RWPE2 (cell line): Measurements from ENCODE around the gene GCK.

ENCODE experiments used
- ATAC-seq: fragments of 200-7000 bp; cut with Tn5 transposase; 3 replicates; pipeline ENCODE4 v1.9.1; 2021; ENCODE audit warnings: low read depth
- DNase-seq: peaks from one replicate; pipeline ENCODE4 v3.0.0-alpha.2; 2020; ENCODE audit warnings: low spot score
- H3K27ac ChIP-seq: fragments of 450-650 bp; 2 replicates; pipeline ENCODE4 v1.5.1; 2017; ENCODE audit warnings: mild to moderate bottlenecking; ENCODE audit not compliant: poor library complexity, severe bottlenecking
- H3K27me3 ChIP-seq: fragments of 250-450 bp; sonication (Bioruptor Pico); 2 replicates; pipeline ENCODE4 v1.5.1; 2021; ENCODE audit warnings: mild to moderate bottlenecking, moderate library complexity; ENCODE audit not compliant: insufficient read depth, poor library complexity, severe bottlenecking
- H3K36me3 ChIP-seq: fragments of 250-450 bp; sonication (Bioruptor Pico); 2 replicates; pipeline ENCODE4 v1.5.1; 2020; ENCODE audit warnings: low read depth, mild to moderate bottlenecking, moderate library complexity
- H3K4me1 ChIP-seq: fragments of 250-450 bp; sonication (Bioruptor Pico); 2 replicates; pipeline ENCODE4 v1.5.1; 2021; ENCODE audit warnings: mild to moderate bottlenecking, moderate library complexity; ENCODE audit not compliant: insufficient read depth, poor library complexity, severe bottlenecking
- H3K4me3 ChIP-seq: fragments of 250-450 bp; sonication (Bioruptor Pico); 2 replicates; pipeline ENCODE4 v1.5.1; 2021; ENCODE audit warnings: mild to moderate bottlenecking, moderate library complexity; ENCODE audit not compliant: severe bottlenecking
- H3K9me3 ChIP-seq: fragments of 250-450 bp; sonication (Bioruptor Pico); 2 replicates; pipeline ENCODE4 v1.5.1; 2021; ENCODE audit warnings: mild to moderate bottlenecking, moderate library complexity; ENCODE audit not compliant: severe bottlenecking
- TF ChIP-seq, protein P1 (sequence below): fragments of 450-650 bp; IDR thresholded peaks from one replicate; pipeline ENCODE4 v1.5.1; 2017; ENCODE audit warnings: mild to moderate bottlenecking, moderate library complexity; ENCODE audit not compliant: poor library complexity, severe bottlenecking

The GCK gene

DNA sequence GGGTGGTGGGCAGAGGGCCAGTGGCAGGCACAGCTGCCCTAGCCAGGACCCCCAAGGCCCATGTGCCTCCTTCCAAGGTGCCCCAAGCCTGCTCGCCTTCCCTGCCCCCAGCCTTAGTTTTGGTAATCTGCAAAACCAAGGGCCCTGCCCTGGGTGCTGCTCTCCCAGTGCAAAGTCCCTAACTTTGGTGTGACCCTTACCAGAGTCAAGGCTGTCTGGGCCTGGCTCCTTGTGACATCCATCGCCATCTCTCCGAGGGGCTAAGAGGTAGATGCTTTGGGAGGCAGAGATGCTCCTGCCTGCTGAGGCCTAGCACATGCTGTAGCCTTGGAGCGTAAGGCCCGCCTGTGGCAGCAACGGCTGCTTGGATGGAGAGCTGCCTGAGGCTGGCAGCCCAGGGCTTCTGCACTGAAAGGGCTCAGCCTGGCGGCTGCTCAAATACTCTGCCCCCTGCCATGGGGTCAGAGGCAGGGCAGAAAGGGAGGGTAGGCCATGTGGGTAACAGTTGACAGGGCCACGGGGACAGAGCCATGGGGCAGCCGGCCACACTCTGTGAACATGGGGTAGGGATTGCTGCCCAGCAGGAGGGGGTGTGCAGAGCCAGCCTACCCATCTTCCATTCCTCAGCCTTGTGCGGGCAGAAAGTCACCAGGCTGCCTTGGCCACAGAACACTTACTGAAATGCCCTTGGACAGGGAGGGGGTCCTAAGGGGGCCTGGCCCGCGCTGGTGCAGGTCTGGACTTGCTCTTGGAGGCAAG, 30.2 kb downstream of the GCK start:
- H3K4me3 ChIP-seq: no peak overlapping the region
- ATAC-seq: no peak
- H3K36me3 ChIP-seq: no peaks in the 10 kb centered on the region
- DNase-seq: no peak
- no peak overlapping the region for H3K27ac ChIP-seq
- no peaks in the 10 kb centered on the region for H3K27me3 ChIP-seq
- H3K9me3 ChIP-seq: no peaks in the 10 kb centered on the region
- H3K4me1 ChIP-seq: peaks cover 2% of the 10 kb centered on the region
- TF ChIP-seq, protein P1, sequence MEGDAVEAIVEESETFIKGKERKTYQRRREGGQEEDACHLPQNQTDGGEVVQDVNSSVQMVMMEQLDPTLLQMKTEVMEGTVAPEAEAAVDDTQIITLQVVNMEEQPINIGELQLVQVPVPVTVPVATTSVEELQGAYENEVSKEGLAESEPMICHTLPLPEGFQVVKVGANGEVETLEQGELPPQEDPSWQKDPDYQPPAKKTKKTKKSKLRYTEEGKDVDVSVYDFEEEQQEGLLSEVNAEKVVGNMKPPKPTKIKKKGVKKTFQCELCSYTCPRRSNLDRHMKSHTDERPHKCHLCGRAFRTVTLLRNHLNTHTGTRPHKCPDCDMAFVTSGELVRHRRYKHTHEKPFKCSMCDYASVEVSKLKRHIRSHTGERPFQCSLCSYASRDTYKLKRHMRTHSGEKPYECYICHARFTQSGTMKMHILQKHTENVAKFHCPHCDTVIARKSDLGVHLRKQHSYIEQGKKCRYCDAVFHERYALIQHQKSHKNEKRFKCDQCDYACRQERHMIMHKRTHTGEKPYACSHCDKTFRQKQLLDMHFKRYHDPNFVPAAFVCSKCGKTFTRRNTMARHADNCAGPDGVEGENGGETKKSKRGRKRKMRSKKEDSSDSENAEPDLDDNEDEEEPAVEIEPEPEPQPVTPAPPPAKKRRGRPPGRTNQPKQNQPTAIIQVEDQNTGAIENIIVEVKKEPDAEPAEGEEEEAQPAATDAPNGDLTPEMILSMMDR: no peak

DNA sequence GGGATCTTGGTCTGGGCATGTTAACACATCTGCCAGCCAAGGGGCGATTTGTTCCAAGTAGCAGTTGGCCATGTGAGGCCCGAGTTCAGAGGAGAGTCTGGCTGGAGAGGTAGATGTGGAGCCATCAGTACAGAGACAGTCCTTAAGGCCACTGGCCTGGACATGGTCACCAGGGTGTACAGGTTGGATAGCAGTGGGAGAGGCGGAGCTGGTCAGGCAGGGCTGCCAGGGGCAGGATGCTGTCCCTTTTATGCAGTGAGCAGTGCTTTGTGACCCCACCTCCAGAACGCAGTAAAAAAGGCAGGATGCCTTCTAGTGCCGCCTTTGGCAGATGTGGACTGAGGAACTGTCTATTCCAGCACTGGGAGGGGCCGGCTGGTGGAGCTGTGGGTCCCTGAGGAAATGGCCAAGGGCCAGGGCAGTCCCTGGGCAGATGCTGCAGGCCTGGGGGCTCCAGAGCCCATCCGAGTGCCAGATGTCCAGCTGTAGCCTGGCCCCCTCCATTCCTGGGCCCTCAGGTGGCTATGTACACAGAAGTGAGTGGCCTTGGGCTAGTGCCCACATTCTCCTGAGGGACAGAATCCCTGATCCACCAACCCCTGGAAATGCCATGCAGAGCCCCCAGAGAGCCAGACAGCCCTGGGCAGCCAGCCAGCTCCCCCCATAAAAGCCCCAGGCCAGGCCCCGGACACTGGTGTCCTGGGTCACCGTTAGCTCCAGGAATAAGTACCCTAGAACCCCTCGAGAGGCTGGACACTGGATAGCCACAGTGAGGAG, 31.0 kb downstream of the GCK start:
- no peaks in the 10 kb centered on the region for H3K36me3 ChIP-seq
- H3K9me3 ChIP-seq: no peaks in the 10 kb centered on the region
- DNase-seq (no peak), ATAC-seq (no peak)
- no peaks in the 10 kb centered on the region for H3K27me3 ChIP-seq
- TF ChIP-seq, protein P1: no peak
- H3K27ac ChIP-seq: no peak overlapping the region
- no peak overlapping the region for H3K4me3 ChIP-seq
- peaks cover 1% of the 10 kb centered on the region for H3K4me1 ChIP-seq

DNA sequence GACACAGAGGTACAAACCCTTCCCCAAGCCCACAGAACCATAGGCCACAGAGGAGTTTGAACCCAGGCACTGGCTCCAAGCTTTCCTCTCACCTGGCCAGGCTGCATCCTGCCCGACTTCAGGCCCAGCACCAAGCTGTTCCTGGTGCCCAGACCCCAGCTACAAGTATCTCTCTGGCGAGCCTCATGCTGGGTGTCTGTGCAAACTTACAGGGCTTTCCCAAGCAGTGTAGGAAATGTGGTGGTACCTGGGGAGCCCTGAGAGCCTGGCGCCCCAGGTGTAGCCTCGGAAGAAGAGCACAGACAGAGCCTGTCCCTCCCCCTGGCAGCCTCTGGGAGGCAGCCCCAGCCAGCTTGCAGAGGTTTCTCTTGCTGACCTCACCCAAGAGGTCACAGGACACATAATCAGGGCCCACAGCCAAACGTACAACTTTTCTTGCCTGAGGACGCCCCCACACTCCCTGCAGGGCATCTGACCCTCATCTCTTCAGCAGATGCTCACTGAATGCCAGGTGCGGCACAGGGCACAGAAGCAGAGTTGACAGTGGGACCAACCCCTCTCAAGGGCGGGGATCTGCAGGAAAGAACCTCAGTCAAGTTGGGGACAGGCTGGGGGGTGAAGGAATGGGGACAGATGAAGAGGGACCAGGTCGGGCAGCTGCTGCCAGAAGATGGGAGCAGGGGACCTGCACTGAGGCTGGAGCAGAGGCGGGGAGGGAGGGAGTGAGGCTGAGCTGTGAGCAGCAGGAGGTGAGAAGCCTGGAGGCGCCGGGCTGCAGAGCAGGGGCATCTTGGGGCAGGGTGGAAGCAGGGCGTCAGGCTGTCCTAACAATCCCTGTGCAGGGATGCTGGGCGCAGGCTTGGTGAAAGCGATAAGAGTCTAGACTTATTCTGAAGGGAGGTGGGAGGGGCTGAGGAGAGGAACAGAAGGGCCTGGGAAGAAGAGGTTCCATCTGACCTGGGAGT, 31.8 kb downstream of the GCK start:
- Histone ChIP-seq H3K4me3 (no peak overlapping the region), H3K4me1 (no peaks in the 10 kb centered on the region), H3K9me3 (no peaks in the 10 kb centered on the region), H3K27me3 (no peaks in the 10 kb centered on the region), H3K27ac (no peak overlapping the region), H3K36me3 (no peaks in the 10 kb centered on the region)
- ATAC-seq (no peak; the same call in 2 of the 3 replicates), DNase-seq (no peak)
- TF ChIP-seq, protein P1: no peak

DNA sequence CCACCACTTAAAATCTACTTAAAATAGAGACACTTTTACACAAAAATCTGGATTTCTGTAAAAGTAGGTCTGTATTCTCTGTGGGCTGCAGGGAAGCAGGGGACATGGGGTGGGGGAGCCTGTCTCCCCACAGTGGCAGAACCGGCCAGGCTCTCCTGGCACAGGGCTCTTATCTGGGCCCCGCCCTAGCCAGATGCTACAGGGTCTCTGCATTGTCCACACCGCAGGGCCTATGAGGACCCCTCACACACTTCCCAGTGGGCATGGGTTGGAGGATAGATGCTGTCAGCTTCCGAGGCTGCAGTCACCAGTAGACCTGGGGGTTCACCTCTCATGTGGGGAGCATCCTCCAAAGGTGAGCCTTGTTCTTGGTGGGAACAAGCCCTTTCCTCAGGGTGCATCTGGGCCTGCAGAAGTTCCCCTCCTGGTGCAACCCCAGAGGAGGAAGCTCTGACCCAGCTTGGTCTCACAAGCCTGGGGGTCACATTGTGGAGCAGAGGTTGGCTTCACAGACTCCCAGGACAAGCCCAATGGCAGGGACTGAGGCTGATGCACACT, 32.7 kb downstream of the GCK start:
- no peaks in the 10 kb centered on the region for H3K27me3 ChIP-seq
- no peaks in the 10 kb centered on the region for H3K4me1 ChIP-seq
- H3K9me3 ChIP-seq: no peaks in the 10 kb centered on the region
- ATAC-seq (no peak), DNase-seq (no peak)
- no peak overlapping the region for H3K27ac ChIP-seq
- TF ChIP-seq, protein P1: no peak
- H3K36me3 ChIP-seq: no peaks in the 10 kb centered on the region
- no peak overlapping the region for H3K4me3 ChIP-seq
